ENCODE data around the gene URM1.
A peak's percentile ranks its signal among the peaks of the same experiment; 100 is the strongest.

URM1 gene

DNA sequence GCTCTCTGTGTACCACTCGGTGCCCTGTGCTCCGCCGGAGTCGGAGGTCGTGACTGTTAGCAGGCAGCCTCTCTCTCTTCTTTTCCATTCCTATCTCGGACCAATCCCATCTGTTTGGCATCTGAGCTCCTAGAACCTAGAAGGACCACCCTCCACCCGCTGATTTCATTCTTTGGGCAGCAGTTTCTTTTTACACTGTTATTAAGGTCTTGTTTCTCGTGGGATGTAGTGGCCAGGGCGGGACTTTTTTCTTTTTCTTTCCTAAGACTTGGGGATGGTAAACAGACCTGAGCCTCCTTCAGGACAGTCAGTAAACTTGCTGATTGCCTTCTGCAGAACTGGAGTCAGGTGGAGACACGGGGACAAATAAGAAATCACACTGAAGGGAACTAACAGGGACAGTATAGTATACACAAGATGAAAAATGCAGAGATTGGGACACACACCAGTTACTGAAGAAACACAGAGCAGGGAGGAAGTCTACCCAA, 500 bp downstream of the URM1 start:
- peaks cover 20% of the 10 kb centered on the region for H3K36me3 ChIP-seq (ENCODE audit: control insufficient read depth, insufficient read depth, low read length)
- H3K4me1 ChIP-seq (ENCODE audit: control insufficient read depth, insufficient read depth, low read length, poor library complexity, severe bottlenecking) = peaks cover 13% of the 10 kb centered on the region
- H3K9me3 ChIP-seq (ENCODE audit: control insufficient read depth, low read length) = no peaks in the 10 kb centered on the region
- WGBS, 2 experiments (ENCODE audit: insufficient coverage in 2 of 2) = 0% methylated on average over 6 to 9 of the region's 10 CpGs
- H3K27ac ChIP-seq (ENCODE audit: low read depth, low read length, severe bottlenecking) = peak overlapping the region; percentile 84
- H3K4me3 ChIP-seq (ENCODE audit: extremely low read depth, insufficient read depth, low read length, poor library complexity, severe bottlenecking) = peak overlapping the region; percentile 89

DNA sequence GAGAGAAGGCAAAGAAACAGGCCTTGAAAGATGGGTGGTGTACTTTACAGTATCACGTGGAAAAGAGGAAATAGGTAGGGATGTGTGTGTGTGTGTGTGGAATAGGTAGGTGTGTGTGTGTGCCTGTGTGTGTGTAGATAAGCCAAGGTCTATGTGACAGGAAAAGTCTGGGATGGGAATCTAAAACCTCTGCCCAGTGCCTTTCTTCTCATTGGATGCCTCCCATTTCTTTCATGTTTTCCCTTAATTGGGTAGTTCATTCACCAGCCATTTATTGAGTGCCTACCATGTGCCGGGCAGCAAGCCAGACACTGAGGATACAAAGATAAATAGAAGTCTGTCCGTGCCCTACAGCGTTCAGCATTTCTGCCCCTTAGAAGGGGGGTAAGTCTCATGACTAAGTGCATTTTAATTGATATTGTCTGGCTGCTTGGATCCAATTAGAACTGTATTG, 1.0 kb downstream of the URM1 start:
- Histone ChIP-seq H3K9me3 (ENCODE audit: control insufficient read depth, low read length) (no peaks in the 10 kb centered on the region), H3K4me3 (ENCODE audit: extremely low read depth, insufficient read depth, low read length, poor library complexity, severe bottlenecking) (peak overlapping the region; percentile 89), H3K27ac (ENCODE audit: low read depth, low read length, severe bottlenecking) (no peak overlapping the region), H3K4me1 (ENCODE audit: control insufficient read depth, insufficient read depth, low read length, poor library complexity, severe bottlenecking) (peaks cover 13% of the 10 kb centered on the region), H3K36me3 (ENCODE audit: control insufficient read depth, insufficient read depth, low read length) (peaks cover 25% of the 10 kb centered on the region)
- WGBS, 2 experiments (ENCODE audit: insufficient coverage in 2 of 2) = 82% methylated on average over 3 to 4 of the region's 4 CpGs

- H3K27ac ChIP-seq (ENCODE audit: low read depth, low read length, severe bottlenecking) = no peak overlapping the region
- peaks cover 13% of the 10 kb centered on the region for H3K4me1 ChIP-seq (ENCODE audit: control insufficient read depth, insufficient read depth, low read length, poor library complexity, severe bottlenecking)
- no peaks in the 10 kb centered on the region for H3K9me3 ChIP-seq (ENCODE audit: control insufficient read depth, low read length)
- peak overlapping the region; percentile 89 for H3K4me3 ChIP-seq (ENCODE audit: extremely low read depth, insufficient read depth, low read length, poor library complexity, severe bottlenecking)
- no CpG with 5 or more reads among the region's 1 CpG for WGBS, 2 experiments (ENCODE audit: insufficient coverage in 2 of 2)
- peaks cover 29% of the 10 kb centered on the region for H3K36me3 ChIP-seq (ENCODE audit: control insufficient read depth, insufficient read depth, low read length)
Observed at GRCh38 chr9:128372784-128373183, 1.6 kb downstream of the URM1 start.

DNA sequence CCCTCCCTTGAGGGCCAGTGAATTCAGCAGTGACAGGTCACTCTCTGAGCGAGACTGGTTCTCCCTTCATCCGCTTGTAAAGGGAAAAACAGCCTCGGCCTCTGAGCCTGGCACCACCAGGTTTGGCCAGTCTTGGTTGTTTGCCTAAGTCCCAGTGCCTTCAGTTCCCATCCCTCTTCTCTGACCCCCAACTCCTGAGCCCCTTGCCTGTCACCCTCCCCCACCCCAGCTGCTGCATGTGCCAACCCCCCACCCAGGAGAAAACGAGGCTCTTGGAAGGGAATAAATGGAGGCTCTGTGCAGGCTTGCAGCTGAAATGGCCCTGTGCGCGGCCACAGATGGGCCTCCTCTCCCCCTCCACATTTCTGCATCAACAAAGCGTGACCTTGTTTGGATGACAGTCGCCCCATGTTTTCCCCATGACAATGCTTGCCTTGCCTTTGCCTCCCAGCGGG, 3.1 kb downstream of the URM1 start:
- Histone ChIP-seq H3K27ac (ENCODE audit: low read depth, low read length, severe bottlenecking) (no peak overlapping the region), H3K4me1 (ENCODE audit: control insufficient read depth, insufficient read depth, low read length, poor library complexity, severe bottlenecking) (peaks cover 13% of the 10 kb centered on the region), H3K4me3 (ENCODE audit: extremely low read depth, insufficient read depth, low read length, poor library complexity, severe bottlenecking) (no peak overlapping the region), H3K9me3 (ENCODE audit: control insufficient read depth, low read length) (no peaks in the 10 kb centered on the region), H3K36me3 (ENCODE audit: control insufficient read depth, insufficient read depth, low read length) (peaks cover 43% of the 10 kb centered on the region)
- 88 to 96% methylated on average over 5 to 7 of the region's 9 CpGs for WGBS, 2 experiments (ENCODE audit: insufficient coverage in 2 of 2)

GRCh38 chr9:128375865-128376264, 4.7 kb downstream of the URM1 start:
- Histone ChIP-seq H3K27ac (ENCODE audit: low read depth, low read length, severe bottlenecking) (no peak overlapping the region), H3K9me3 (ENCODE audit: control insufficient read depth, low read length) (no peaks in the 10 kb centered on the region), H3K4me1 (ENCODE audit: control insufficient read depth, insufficient read depth, low read length, poor library complexity, severe bottlenecking) (peaks cover 9% of the 10 kb centered on the region), H3K4me3 (ENCODE audit: extremely low read depth, insufficient read depth, low read length, poor library complexity, severe bottlenecking) (no peak overlapping the region), H3K36me3 (ENCODE audit: control insufficient read depth, insufficient read depth, low read length) (peaks cover 55% of the 10 kb centered on the region)
- 81 to 82% methylated on average over 3 to 4 of the region's 5 CpGs for WGBS, 2 experiments (ENCODE audit: insufficient coverage in 2 of 2)

GRCh38 chr9:128382261-128382660, 11.1 kb downstream of the URM1 start:
- Histone ChIP-seq H3K4me1 (ENCODE audit: control insufficient read depth, insufficient read depth, low read length, poor library complexity, severe bottlenecking) (no peaks in the 10 kb centered on the region), H3K36me3 (ENCODE audit: control insufficient read depth, insufficient read depth, low read length) (peaks cover 80% of the 10 kb centered on the region), H3K4me3 (ENCODE audit: extremely low read depth, insufficient read depth, low read length, poor library complexity, severe bottlenecking) (no peak overlapping the region), H3K9me3 (ENCODE audit: control insufficient read depth, low read length) (no peaks in the 10 kb centered on the region), H3K27ac (ENCODE audit: low read depth, low read length, severe bottlenecking) (peak overlapping the region; percentile 29)
- 66 to 86% methylated on average over 3 of the region's 6 CpGs for WGBS, 2 experiments (ENCODE audit: insufficient coverage in 2 of 2)

DNA sequence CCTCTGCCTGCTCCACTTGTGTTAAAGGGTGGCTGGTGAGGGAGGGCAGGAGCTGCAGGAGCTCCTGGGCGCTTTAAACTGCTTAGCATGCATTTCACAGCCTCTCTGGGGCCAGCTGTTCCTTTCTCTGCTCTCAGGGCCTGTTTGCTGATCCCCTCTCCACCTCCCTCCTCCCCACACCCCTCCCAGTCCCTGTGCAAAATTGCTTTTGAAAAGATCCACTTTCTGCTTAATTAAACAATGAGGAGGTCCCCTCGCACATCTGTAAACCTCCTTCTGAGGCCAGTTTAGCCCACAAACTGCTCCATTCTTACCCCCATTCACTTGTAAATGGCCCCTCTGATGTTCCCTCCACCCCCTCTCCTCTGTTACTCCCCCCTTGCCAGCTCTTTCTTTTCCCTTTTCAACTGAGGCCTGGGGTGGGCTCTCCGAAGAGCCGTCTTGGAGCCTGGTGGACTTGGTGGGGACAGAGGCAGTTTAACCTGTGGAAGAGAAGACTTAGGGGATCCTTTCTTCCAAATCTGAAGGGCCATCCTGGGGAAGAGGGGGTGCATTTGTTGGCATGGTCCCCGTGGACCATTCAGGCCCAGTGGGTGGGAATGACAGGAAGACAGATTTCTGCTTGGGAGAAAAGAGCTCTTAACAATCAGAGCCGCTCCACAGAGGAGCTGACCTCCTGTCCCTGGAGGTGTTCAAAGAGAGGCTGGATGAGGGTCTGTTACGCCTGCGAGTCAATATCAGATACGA, 12.0 kb downstream of the URM1 start:
- 51 to 56% methylated on average over 6 to 7 of the region's 9 CpGs for WGBS, 2 experiments (ENCODE audit: insufficient coverage in 2 of 2)
- H3K36me3 ChIP-seq (ENCODE audit: control insufficient read depth, insufficient read depth, low read length) = peaks cover 77% of the 10 kb centered on the region

GRCh38 chr9:128383791-128384190, 12.6 kb downstream of the URM1 start:
- 73 to 77% methylated on average over 5 to 8 of the region's 8 CpGs for WGBS, 2 experiments (ENCODE audit: insufficient coverage in 2 of 2)
- no peak overlapping the region for H3K27ac ChIP-seq (ENCODE audit: low read depth, low read length, severe bottlenecking)
- no peaks in the 10 kb centered on the region for H3K9me3 ChIP-seq (ENCODE audit: control insufficient read depth, low read length)
- H3K4me3 ChIP-seq (ENCODE audit: extremely low read depth, insufficient read depth, low read length, poor library complexity, severe bottlenecking) = no peak overlapping the region
- H3K4me1 ChIP-seq (ENCODE audit: control insufficient read depth, insufficient read depth, low read length, poor library complexity, severe bottlenecking) = no peaks in the 10 kb centered on the region
- H3K36me3 ChIP-seq (ENCODE audit: control insufficient read depth, insufficient read depth, low read length) = peaks cover 78% of the 10 kb centered on the region

More for the DNA sequence above, 12.0 kb downstream of the URM1 start:
- Histone ChIP-seq H3K4me3 (ENCODE audit: extremely low read depth, insufficient read depth, low read length, poor library complexity, severe bottlenecking) (no peak overlapping the region), H3K4me1 (ENCODE audit: control insufficient read depth, insufficient read depth, low read length, poor library complexity, severe bottlenecking) (no peaks in the 10 kb centered on the region), H3K27ac (ENCODE audit: low read depth, low read length, severe bottlenecking) (peak overlapping the region; percentile 62), H3K9me3 (ENCODE audit: control insufficient read depth, low read length) (no peaks in the 10 kb centered on the region)

DNA sequence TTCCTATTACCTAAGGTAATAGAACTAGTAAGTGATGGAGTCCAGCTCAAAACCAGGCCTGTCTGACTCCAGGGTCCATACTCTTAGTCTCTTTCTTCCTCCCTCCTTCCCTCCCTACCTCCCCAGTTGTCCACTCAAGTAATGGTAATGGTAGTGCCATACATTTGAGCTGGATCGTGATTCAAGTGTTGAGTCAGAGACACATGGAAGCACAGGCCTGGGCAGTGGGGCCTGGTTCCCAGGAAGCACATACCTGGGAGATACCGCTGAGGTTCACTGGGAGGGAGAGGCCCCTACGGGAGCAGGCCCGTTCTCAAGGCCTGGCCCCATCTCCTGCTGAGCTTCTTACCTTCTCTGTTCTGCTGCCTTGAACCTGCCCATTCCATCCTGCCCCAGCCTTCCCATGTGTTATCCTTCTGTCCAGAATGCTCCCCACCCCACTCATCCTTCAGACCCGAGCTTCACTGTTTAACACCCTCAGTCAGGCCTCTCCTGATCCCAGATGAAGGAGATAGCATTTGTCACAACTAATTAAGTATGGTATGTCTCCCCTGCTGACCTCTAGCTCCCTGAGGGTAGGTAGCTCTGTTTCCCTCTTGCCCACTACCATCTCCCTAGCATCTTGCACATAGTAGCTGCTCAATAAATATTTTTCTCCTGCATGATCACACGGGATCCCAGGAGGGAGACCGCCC, 13.8 kb downstream of the URM1 start:
- 64 to 71% methylated on average over 4 of the region's 7 CpGs for WGBS, 2 experiments (ENCODE audit: insufficient coverage in 2 of 2)
- H3K27ac ChIP-seq (ENCODE audit: low read depth, low read length, severe bottlenecking) = no peak overlapping the region
- no peaks in the 10 kb centered on the region for H3K4me1 ChIP-seq (ENCODE audit: control insufficient read depth, insufficient read depth, low read length, poor library complexity, severe bottlenecking)
- peaks cover 80% of the 10 kb centered on the region for H3K36me3 ChIP-seq (ENCODE audit: control insufficient read depth, insufficient read depth, low read length)
- H3K9me3 ChIP-seq (ENCODE audit: control insufficient read depth, low read length) = no peaks in the 10 kb centered on the region
- H3K4me3 ChIP-seq (ENCODE audit: extremely low read depth, insufficient read depth, low read length, poor library complexity, severe bottlenecking) = no peak overlapping the region

GRCh38 chr9:128385496-128386460, 14.6 kb downstream of the URM1 start:
- WGBS, 2 experiments (ENCODE audit: insufficient coverage in 2 of 2) = 62 to 72% methylated on average over 13 to 14 of the region's 18 CpGs
- H3K4me1 ChIP-seq (ENCODE audit: control insufficient read depth, insufficient read depth, low read length, poor library complexity, severe bottlenecking) = no peaks in the 10 kb centered on the region

More at GRCh38 chr9:128385496-128386460, 14.6 kb downstream of the URM1 start:
- no peaks in the 10 kb centered on the region for H3K9me3 ChIP-seq (ENCODE audit: control insufficient read depth, low read length)
- no peak overlapping the region for H3K4me3 ChIP-seq (ENCODE audit: extremely low read depth, insufficient read depth, low read length, poor library complexity, severe bottlenecking)
- H3K27ac ChIP-seq (ENCODE audit: low read depth, low read length, severe bottlenecking) = peak overlapping the region; percentile 53
- peaks cover 81% of the 10 kb centered on the region for H3K36me3 ChIP-seq (ENCODE audit: control insufficient read depth, insufficient read depth, low read length)

All from mesodermal cell (in vitro differentiated cells).